Measurements from ENCODE around the gene TSKS.

Gene TSKS

GRCh38 chr19:49713236-49713845 lies 49.8 kb downstream of the TSKS start:
- no peak for DNase-seq

DNA sequence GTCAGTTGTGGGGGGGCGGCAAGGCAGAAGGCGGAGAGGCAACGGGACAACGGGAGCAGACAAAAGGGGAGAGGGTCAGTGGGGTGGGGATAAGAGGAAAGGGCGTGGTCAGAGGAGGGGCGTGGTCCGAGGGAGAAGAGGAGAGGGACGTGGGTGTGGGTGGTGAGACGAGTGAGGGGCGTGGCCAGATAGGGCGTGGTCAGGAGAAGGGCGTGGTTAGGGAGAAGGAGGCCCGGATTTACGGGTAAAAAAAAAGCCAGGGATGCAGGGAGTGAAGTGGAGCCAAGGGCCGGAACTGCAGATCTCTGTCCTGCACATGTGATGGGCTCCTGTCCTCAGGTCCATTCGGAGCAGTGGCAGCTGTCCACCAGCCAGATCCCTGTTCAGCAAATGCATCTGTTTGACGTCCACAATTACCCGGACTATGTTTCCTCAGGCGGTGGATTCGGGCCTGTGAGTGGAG lies 50.7 kb downstream of the TSKS start:
- DNase-seq = no peak

DNA sequence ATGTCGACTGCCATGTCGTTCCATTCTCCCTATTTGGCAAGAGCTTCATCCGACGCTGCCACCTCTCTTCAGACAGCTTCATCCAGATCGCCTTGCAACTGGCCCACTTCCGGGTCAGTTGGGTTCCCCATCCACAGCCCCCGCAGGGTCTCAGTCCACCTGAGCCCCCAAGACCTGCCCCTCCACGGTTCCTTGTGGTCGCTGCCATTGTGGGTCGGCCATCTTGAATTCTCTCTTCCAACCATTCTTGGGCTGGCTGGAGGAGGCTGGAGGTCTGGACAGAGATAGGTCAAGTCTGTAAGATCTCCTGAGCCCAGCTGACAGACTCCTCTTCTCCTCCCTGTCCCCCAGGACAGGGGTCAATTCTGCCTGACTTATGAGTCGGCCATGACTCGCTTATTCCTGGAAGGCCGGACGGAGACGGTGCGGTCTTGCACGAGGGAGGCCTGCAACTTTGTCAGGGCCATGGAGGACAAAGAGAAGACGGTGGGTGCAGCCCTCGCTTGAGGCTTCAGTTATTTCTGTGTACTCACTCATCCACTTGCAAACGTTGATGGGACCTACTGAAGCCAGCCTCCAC lies 52.6 kb downstream of the TSKS start:
- no peak for DNase-seq

GRCh38 chr19:49705919-49706318 lies 57.2 kb downstream of the TSKS start:
- DNase-seq = no peak

DNA sequence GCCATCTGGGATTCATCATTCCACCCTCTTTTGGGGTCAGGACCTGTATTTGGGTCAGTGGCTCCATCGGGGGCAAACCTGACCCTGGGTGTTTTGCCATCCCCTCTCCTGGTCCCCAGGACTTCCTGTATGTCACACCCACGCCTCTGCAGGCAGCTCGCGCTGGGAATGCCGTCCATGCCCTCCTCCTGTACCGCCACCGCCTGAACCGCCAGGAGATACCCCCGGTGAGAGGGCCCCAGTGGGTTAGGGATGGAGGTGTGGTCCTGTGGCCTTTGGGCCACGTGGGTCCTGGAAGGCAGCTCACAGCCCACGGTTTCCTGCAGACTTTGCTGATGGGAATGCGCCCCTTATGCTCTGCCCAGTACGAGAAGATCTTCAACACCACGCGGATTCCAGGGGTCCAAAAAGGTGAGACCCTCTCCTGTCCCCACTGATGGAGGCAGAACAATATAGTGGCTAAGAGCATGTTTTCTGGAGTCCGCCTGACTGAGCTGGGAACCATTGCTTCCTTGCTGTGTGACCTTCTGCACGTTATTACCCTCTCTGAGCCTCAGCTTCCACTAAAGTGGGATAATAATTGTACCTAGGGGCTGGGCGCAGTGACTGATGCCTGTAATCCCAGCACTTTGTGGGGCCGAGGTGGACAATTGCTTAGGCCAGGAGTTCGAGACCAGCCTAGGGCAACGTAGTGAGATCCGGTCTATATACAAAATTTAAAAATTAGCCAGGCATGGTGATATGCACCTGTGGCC lies 58.0 kb downstream of the TSKS start:
- DNase-seq = no peak

- no peak for DNase-seq
These were observed 61.8 kb downstream of the TSKS start for GRCh38 chr19:49701271-49701786.

DNA sequence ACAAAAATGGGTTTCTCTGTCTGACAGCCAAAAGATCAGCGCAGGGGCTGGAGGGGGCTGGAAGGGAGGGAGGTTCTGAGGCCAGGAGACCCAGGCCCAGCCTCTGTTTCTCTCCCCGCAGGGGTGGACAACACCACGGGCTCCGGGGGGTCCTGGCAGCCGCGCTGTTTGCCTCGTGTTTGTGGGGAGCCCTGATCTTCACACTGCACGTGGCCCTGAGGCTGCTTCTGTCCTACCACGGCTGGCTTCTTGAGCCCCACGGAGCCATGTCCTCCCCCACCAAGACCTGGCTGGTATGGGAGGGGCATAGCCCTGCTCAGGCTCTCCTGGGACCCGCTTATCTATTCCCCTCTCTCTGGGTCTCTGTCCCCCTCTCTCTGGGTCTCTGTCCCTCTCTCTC lies 62.5 kb downstream of the TSKS start:
- no peak for DNase-seq

DNA sequence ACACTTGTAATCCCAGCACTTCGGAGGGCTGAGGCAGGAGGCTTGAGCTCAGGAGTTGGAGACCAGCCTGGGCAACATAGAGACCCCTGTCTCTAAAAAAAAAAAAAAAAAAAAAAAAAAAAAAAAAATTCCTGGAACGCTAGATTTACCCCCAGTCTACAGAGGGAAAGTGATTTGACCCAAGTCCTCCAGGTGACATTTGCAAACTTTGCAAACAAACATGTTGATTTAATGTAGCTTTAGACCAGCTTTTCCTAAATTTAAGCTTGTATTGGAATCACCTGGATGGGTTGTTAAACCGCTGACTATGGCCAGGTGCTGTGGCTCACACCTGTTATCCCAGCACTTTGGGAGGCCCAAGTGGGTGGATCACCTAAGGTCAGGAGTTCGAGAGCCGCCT lies 63.7 kb downstream of the TSKS start:
- no peak for DNase-seq

DNA sequence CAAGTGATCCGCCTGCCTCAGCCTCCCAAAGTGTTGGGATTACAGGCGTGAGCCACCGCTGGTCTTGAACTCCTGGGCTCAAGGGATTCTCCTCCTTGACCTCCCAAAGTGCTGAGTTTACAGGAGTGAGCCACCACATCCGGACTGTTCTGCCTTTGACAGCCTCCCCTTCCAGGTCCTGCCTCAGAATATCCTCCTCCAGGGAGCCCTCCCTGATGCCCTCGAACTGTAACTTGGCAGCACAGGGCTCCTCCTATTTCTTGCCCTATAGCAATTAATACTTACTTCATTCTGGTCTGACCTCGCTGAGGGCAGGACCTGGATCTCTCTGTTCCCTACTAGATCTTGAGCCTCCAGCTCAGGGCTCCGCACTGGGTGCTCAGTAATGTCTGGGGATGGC lies 66.2 kb downstream of the TSKS start:
- DNase-seq = no peak

GRCh38 chr19:49696115-49696514 lies 67.0 kb downstream of the TSKS start:
- DNase-seq = no peak

- DNase-seq = no peak
These were observed 71.0 kb downstream of the TSKS start for GRCh38 chr19:49692147-49692506.

- DNase-seq = no peak
These were observed 71.6 kb downstream of the TSKS start for GRCh38 chr19:49691243-49692146.

DNA sequence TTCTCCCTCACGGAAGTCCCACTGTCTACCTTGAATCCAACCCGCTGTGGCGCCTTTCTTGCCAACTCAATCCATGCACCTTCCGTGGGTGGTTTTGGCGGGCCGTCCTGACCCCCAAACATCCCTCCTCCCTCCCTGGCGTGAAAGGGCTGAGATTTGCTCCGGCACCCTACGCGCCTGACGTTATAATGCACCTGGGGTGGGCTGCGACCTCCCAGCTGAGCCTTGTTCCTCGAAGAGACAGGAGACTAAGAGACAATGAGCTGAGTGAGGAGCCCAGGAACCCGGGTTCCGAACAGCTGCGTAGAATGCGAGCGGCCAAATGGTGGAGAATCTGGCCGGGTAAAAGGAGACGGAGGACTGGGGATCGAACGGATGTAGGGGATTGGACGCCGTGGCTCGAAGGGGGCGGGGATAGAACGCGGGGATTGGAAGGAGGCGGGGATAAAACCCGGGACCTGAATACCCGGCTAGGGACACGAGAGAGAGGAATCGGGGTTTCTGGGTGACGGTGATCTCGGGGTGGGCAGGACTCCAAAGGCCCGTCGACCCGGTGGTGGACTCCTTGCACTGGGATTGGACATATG lies 72.4 kb downstream of the TSKS start, which contains the start of gene CPT1C:
CPT1C (plus strand) TSS at position 461 of the 587 bp plus-strand sequence. CDS start 1,137 bp downstream, outside the sequence.
- no peak for DNase-seq

GRCh38 chr19:49690079-49690655 lies 72.9 kb downstream of the TSKS start:
- DNase-seq = no peak
